T-helper 2 cell treated with Interferon-gamma antibody and Interleukin-4, amounts not matched to agents 100 ng/mL and 5 ng/mL, for 36 hours (primary cell): ENCODE data around the gene TMEFF1. TPM values are rescaled to one million over a fixed set of nuclear protein-coding genes. Genes with fewer than 3 reads are reported as not detected.

Experiments
- intact Hi-C: fragments of 100-400 bp; cut with micrococcal nuclease; formaldehyde crosslinking; loops from one replicate; pipeline ENCODE4 v1.15.1; 2023
- total RNA-seq: library from RNA; stranded (reverse); gene quantifications from 2 replicates; pipeline ENCODE4 v1.2.3, GENCODE V29; 2022

The TMEFF1 gene
- total RNA-seq, 1 donor from 2014 or later: 0.27 TPM

DNA sequence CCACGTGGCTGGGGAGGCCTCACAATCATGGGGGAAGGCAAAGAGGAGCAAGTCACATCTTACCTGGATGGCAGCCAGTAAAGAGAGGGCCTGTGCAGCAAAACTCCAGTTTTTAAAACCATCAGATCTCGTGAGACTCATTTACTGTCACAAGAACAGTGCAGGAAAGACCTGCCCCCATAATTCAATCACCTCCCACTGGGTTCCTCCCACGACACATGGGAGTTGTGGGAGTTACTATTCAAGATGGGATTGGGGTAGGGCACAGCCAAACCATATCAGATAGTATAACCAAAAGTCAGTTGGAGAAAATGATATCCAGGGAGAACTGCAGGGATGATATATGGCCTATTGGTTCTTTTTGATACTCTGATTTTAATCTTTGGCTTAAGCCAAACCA, 94.9 kb downstream of the TMEFF1 start:
- intact Hi-C loops: no loop called here

DNA sequence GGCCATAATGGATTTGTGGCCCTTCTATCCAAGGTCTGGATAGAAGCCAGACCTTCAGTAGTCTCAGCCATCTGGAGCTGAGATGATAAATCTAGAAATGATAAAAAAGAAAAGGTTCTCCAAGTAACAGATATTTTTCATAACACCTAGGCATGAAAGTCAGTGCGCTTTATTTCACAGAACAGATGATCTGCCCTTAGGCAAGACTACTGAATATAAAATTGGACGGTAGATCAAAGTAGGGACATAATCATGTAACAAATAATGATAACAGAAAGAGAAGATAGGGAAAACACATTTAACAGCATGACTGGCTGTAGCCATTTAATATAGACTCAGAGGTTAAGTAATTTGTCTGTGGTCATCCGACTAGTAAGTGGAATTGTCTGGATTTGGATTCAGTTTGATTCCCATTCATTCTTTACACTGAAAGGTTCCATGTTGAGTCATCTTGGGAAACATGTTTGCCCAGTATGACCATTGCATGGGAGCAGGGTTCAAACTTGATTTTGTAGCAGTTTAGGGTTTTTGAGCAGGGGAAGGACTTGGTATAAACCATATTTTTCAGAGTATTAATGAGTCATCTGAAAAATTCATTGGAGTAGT, 100.8 kb downstream of the TMEFF1 start:
- intact Hi-C loops: no loop called here

DNA sequence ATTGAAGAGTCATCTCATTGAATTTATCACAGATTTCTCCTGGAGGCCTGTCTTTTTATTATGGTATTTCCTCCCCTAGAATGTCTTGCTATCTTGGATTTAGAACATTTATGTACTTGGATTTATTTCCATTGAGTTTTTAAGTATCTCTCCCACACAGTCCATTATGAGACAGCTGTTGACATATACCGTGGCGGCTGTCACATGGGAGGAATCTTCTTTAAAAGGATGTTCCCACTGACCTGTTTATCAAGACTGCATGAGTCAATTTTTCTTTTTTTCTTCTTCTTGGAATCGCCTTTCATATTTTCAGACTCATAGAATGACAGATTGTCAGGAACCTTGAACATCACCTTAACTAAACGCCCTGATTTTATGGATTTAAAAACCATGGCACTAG, 102.1 kb downstream of the TMEFF1 start:
- intact Hi-C loops: no loop called here

DNA sequence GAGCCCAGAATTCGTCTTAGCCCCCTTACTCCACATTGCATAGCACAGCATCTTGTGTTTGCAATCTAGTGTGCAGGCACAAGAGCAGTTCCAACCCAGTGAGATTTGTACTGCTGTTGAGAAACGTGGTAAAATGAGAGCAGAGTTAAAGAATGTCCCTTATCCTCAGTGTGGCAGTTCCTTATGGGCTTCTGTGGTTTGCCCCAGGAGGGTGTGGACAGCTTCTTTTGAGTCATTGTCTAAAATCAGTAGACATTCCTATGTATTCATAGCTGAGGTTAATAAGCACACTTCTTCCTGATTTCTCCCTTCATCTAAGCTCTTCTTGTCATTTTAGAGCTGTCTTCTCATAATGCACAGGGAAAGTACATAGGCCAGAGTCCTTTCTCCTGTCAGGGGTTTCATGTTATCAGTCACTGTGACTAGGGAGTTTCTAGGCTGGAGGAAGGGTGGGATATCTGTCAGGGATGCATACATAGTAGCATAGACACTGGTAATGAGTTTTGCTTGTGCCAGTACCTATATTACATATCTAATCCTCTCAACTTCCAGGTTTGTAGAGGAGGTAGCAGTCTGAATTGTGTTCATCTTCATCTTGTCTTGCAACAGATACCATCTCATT, 102.9 kb downstream of the TMEFF1 start:
- intact Hi-C loops: no loop called here

DNA sequence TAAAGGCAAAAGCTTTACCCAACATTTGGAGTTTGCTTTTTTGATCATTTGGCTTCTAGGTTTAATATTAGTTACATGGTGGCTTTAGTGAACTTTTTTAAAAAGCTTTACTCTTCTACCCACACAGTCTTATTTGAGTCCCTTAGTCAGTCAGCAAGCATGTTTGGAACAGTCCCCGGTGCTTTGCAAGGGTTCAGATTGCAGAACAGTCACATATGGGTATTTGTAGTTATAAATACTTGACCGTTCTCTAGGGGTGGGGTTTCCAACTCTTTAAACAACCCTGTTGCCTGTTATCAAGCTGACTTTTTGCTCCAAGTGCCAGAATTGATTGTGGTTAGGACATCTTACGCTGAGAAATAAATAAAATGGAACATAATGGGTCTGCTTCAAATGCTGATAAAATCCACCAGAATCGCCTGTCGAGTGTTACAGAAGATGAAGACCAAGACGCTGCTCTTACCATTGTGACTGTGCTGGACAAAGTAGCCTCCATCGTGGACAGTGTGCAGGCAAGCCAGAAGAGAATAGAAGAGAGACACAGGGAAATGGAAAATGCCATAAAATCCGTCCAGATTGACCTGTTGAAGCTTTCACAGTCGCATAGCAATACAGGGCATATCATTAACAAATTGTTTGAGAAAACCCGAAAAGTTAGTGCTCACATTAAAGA, 105.0 kb downstream of the TMEFF1 start, which contains the start of gene CAVIN4:
Gene CAVIN4 (plus strand): TSS at position 304 of the 673 bp plus-strand sequence. CDS start 65 bp downstream, at position 369.
- intact Hi-C loops: no loop called here

DNA sequence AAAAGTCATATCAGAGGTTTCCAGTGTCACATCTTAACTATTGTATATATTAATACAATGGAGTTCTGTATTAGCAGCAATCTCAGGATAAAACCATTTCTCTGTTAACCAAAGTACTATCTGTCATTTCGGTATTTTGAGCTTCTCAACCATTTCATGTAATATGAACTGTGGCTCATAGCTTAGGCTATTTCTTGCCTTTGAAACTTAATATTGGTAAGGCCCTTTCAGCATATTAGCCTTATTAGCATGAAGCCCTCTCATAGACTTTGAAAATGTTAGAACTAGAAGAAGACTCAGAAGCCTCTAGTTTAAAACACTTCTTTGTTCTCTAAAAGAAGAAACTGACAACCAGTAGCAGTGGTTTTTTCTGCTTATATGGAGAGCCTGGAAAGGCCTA, 105.7 kb downstream of the TMEFF1 start:
- intact Hi-C loops: no loop called here

DNA sequence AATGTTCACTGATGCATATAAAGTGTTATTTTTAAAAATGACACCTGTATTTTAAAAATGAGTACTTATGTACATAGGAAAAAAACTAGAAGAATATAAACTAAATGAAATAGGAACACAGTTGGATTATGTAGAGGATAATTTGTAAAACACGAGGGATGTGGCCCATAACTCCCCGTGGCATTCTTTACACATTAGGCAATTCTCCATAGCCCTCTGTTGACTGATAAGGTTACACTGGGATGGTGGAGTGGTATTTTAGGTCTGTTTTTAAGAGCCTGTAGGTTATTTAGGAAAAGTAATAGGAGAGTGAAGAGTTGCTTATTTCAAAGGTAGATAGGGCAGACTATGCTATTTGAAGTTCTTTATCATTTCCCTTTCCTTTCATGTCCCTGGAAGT, 106.7 kb downstream of the TMEFF1 start:
- intact Hi-C loops: no loop called here

DNA sequence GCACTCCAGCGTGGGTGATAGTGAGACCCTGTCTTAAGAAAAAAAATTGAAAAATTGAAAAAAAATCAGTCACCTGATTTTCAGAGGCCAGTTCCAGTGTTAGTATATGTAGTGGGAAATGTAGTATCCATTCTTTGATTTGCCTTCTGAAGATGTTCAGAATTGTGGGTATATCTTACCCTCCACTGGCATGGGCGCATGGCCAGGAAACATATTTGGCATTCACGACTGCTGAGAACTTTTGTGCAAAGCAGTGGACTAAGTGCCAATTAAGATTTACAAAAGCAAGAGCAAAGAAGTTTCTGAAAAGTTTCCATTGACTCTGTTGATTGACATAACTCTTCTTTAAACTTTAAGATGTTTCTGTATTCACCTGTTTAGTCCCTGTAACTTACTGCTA, 107.3 kb downstream of the TMEFF1 start:
- intact Hi-C loops: no loop called here

DNA sequence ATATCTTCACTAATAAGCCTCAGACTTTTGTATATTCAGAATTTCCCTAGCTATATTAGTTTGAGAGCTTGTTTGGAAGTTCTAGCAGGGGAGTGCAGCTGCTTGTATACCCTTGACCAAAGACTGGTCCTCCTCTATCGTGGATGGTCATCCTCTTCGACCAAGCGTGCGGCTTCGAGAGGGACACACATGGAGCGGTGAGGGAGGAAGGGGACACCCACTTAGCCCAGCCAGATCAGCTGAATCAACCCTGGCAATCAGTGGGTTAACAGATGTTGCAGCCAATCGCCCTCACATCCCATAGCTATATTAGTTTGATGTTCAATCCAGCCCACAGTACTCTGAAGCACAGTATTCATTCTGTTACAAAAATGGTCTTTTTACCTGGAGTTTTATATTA, 108.1 kb downstream of the TMEFF1 start:
- intact Hi-C loops: no loop called here

DNA sequence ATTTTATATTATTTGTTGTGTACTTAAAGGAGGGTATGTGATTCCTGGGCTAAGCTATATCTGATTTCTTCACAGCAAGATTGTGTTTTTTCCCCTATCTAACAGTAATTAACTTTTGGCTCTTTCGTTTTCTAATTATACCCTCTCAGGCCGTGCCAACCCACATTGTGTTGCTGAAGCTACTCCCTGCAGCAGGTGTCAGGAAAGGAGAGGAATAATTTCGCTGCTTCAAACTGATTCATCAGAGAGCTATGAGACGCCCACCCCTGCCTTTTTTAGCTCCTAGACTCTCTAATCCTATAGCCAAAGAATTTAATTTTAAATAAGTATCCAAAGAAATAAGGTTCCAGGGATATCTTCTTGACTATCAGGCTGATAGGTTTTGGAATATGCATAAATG, 108.7 kb downstream of the TMEFF1 start:
- intact Hi-C loops: no loop called here

DNA sequence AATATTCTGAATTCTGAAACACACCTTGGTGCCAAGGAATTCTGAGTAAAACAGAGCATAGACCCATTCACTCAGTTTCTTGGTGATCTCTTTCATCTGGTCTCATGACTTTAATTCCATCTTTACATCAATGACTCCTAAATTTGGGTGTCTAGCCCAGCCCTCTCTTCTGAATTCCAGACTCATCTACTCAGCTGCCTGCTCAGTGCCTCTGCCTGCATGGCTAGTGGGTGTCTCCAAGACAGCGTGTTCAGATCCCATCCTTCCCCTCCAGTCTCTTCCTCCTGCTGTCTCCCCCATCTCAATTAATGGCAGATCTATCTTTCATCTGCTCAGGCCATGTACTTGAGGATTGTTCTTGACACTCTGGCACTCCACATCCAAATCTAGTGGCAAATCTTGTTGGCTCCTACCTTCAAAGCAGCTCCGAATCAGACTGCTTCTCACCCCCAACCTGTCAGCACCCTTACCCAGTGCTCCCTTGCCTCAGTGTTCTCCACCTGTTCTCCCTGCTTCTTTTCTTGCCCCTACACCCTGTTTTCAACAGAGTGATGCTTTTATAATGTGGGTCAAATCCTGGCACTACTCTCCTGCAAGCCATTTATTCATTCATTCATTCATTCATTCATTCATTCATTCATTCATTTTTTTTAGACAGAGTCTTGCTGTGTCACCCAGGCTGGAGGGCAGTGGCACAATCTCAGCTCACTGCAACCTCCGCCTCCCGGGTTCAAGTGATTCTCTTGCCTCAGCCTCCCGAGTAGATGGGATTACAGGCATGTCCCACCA, 110.3 kb downstream of the TMEFF1 start:
- intact Hi-C loops: no loop called here

DNA sequence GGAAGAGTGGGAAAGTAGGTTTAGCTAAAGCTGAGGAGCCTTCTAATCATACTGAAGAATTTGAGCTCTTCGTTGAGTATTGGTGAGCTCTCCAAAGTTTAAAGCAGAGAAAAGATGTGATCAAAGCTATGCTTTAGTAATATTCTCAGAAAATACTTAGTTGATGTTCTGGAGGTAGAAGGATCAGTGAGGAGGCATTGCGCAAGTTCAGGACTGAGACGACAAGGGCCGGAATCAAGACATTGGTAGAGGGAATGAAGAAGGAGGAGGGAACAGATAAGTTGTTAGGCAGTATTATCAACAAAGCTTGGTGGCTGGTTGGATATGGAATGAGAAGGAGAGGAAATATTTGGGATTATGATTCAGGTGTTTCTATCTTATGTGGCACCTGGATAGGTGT, 112.0 kb downstream of the TMEFF1 start:
- intact Hi-C loops: no loop called here

DNA sequence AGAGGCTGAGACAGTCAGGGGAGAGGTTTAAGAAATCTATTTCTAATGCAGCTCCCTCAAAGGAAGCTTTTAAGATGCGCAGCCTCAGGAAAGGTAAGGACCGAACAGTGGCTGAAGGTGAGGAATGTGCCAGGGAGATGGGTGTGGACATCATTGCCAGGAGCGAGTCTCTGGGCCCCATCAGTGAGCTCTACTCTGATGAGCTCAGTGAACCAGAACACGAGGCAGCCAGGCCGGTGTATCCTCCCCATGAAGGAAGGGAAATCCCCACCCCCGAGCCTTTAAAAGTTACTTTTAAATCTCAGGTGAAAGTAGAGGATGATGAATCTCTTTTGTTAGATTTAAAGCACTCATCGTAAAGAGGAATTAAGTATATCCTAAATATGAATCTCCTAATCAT, 113.1 kb downstream of the TMEFF1 start:
- intact Hi-C loops: no loop called here

DNA sequence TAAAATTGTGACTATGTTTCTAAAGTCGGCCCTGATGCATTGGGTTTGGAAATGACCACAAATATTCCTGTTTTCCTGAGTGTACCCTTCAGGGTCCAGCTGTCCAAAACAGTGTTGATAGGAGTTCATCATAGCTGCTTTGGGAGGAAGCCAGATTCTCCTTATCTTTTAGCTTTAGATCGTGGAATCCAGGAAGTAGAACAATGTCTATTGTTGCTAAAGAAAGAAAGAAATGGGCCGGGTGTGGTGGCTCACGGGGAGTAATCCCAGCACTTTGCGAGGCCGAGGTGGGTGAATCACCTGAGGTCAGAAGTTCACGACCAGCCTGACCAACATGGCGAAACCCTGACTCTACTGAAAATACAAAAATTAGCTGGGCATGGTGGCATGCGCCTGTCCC, 114.4 kb downstream of the TMEFF1 start:
- intact Hi-C loops: no loop called here

DNA sequence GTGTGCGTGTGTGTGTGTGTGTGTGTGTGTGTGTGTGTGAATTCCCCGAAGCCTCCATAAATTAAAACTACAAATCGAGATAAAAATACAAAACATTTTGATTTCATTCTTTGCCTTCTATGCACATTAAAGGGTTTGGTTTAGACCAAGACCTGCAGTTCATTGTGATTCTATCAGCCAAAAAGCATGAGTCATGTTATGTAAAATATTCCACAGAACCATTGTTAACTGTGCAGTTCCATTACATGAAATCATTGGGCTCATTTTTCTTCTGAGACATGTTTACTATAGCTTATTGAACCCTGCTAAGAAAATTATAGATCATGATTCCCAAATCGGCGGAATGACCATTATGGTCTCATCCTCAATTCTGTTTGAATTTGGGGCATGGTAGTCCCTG, 116.6 kb downstream of the TMEFF1 start:
- intact Hi-C loops: no loop called here

DNA sequence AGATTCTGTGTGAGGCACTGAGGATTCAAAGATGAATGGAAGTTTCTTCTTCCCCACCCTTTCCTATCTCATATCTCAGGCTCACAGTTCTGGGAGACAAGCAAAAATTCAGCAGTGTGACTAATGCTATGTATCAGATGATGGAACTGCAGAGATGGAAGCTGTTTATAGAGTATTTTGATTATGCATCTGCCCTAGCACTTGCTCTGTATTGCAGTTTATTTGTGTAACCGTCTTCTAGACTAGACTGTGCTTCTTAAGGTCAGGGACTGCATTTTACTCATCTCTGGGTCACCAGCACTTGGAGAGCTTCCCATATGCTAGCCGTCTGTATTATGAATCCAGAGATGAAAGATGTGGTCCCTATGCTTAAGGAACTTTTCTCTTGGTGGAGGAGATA, 117.5 kb downstream of the TMEFF1 start:
- intact Hi-C loops: no loop called here

DNA sequence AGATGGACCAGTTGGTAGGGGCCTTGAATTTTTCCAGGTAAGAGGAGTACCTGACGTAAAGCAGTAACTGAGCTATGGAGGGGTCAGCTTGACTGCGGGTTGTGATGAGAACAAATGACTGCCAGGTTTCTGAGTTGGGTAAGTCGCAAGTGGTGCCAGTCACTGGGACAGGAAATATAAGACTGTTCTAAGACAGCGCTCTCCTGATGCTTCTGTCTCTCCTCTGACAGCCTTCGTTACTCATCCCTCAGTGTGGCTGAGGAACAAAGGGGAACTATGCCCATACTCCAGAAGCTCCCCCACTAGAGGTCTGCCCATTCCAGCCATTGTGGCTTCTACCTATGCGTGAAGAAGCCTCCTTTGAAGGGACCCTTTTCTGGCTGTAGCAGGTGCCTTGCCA, 118.2 kb downstream of the TMEFF1 start:
- intact Hi-C loops: no loop called here

DNA sequence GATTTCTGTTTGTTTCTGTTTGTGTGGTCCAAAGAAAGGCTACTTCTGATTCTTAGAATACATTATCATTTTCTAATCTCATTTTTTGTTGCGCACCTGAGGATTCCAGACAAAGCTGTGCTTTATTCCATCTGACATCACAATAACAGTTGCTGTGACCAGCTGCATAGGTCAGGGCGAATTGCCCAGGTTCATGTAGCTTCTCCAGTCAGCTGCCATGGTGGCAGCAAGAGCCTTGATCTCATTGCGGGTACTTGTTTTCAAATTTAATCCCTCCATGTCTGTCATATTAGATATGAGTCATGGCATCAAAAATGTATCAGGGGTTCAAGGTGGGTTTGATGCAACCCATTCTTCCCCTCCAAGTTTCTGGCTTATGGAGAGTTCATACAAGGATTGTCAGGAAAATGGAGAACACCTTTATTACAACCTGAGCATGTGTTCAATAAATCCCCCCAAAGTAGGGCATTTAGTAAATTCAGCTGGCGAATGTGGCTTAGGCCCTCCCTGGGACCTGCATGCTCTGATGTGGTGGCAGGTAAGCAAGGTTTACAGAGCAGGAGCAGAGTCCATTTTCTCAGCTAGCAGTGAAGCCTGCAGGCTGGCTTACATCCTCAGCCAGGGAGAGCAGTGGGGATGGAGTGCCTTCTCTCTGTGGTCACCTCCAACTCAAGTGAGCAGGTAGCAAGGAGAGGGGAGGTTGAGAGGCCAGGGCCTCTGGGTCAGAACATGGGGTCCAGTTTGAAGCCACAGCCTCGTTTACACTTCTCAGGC, 118.9 kb downstream of the TMEFF1 start:
- intact Hi-C loops: no loop called here

DNA sequence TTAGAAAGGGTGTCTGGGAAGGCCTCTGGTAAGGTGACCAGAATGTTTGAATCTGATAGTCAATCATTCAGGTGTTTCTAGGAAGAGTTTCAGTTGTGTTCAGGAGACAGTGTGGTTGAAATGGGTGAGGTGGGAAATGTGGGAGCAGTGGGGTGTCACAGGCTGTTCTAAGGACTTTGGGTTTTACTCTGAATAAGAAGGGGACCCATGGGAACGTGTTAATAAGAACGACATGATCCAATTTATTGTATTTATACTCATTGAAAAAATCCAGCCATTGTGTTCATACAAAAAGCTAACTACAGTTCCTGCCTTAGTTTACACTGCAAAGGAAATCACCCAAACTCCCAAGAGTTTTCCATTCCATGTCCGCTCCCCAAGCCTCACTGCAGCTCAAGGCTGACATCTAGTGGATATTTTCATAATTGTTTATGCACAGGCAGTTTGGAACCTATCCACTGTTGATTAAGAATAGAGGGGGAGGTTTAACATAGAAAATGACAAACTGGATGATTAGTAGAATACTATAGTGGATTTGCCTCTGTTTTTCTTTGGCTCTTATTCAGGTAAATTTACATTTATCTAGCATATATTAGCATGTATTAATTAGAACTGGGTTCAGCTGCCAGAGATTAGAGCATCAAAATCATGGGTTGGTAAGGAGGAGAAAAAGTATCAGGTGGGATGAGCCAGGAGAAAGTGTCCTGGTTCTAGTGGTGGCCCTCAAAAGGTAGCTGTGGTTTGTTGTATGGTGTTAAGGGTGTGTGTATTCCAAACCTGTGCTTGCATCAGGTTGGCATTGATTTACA, 122.6 kb downstream of the TMEFF1 start:
- intact Hi-C loops: loop anchor here (1.0 to 5.0 kb wide), 4 partner anchors 90 to 567 kb away; no protein-coding TSS in a partner anchor

DNA sequence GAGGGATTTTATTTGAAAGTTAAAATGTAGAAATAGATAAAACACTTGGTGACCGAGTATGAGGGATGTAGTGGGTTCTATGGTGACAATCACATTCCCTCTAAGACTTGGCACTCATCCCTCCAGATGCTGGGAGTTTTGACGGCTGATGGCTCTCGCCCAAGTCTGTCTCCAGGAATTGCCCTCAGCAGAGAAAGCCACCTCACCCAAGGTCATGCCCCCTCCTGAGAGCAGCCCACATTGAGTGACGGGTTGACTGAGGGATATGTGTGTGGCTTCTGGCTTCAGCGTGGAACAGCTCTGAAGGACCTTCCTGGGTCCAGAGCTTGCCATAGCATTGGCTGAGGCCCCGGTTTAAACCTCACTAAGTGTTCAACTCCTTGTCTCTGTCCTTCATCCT, 124.3 kb downstream of the TMEFF1 start:
- intact Hi-C loops: loop anchor here (5.0 kb wide), 1 partner anchor 275 kb away; no protein-coding TSS in a partner anchor
